Activated CD8-positive, alpha-beta memory T cell treated with anti-CD3 and anti-CD28 coated beads for 36 hours (primary cell): ENCODE measurements around the gene PPP6R3. TPM values are rescaled to one million over a fixed set of nuclear protein-coding genes. Genes with fewer than 3 reads are reported as not detected.
"Not testable (repeated sequence)": the region's sequence is repeated elsewhere in the genome, so short reads cannot be mapped to it uniquely, and the experiment has no call there.

ENCODE experiments used
- CTCF ChIA-PET: fragments of 350-600 bp; sonication (Branson Sonifier 250); formaldehyde crosslinking; loops from one replicate; lab custom pipeline; 2021; ENCODE audit warnings: antibody characterized with exemption; lab: Charles Lee
- POLR2A ChIA-PET: fragments of 350-600 bp; sonication (Branson Sonifier 250); formaldehyde crosslinking; loops from one replicate; lab custom pipeline; 2021; ENCODE audit warnings: antibody characterized with exemption; lab: Charles Lee
- total RNA-seq, 2 experiments: library from RNA; stranded (reverse); gene quantifications; one replicate each; pipeline ENCODE4 v1.2.3, GENCODE V29; 2021

Gene PPP6R3
- total RNA-seq, 2 experiments from 2014 or later = 116 to 120 TPM

- POLR2A ChIA-PET = no interaction called here
- CTCF ChIA-PET = interaction anchor here (0.6 to 1.6 kb wide), 5 partner anchors 9 to 103 kb away, joined by 3 to 5 read pairs (median 4); no protein-coding TSS in a partner anchor
Measured at GRCh38 chr11:68447015-68447801, 13.3 kb upstream of the PPP6R3 start.

- CTCF ChIA-PET = interaction anchor here (0.8 to 1.6 kb wide), 3 partner anchors 9 to 195 kb away, joined by 3 to 5 read pairs (median 4); no protein-coding TSS in a partner anchor
- POLR2A ChIA-PET = not testable (repeated sequence)
Measured at GRCh38 chr11:68447914-68448313, 12.6 kb upstream of the PPP6R3 start.

GRCh38 chr11:68448604-68449011 lies 11.9 kb upstream of the PPP6R3 start:
- POLR2A ChIA-PET = no interaction called here
- CTCF ChIA-PET = interaction anchor here (0.8 to 1.5 kb wide), 2 partner anchors 8 to 196 kb away, joined by 3 to 4 read pairs; no protein-coding TSS in a partner anchor

GRCh38 chr11:68449951-68450350 lies 10.6 kb upstream of the PPP6R3 start:
- POLR2A ChIA-PET = no interaction called here
- CTCF ChIA-PET = interaction anchor here (0.7 kb wide), 1 partner anchor 1823 kb away, joined by 3 read pairs; no protein-coding TSS in a partner anchor

- CTCF ChIA-PET = interaction anchor here (0.7 kb wide), 2 partner anchors 154 to 1824 kb away, joined by 3 read pairs; no protein-coding TSS in a partner anchor
Measured at GRCh38 chr11:68450711-68451110, 9.8 kb upstream of the PPP6R3 start.

GRCh38 chr11:68454767-68455166 lies 5.8 kb upstream of the PPP6R3 start:
- CTCF ChIA-PET = interaction anchor here (1.0 kb wide), 1 partner anchor 189 kb away, joined by 3 read pairs; no protein-coding TSS in a partner anchor
- POLR2A ChIA-PET = no interaction called here

More at GRCh38 chr11:68450711-68451110, 9.8 kb upstream of the PPP6R3 start:
- POLR2A ChIA-PET = no interaction called here

- ChIA-PET POLR2A (no interaction called here), CTCF (interaction anchor here (1.0 to 1.1 kb wide), 2 partner anchors 9 to 188 kb away, joined by 3 read pairs; no protein-coding TSS in a partner anchor)
Measured at GRCh38 chr11:68455485-68455884, 5.1 kb upstream of the PPP6R3 start.

GRCh38 chr11:68457216-68457897 lies 3.2 kb upstream of the PPP6R3 start:
- POLR2A ChIA-PET = no interaction called here
- CTCF ChIA-PET = interaction anchor here (0.6 to 1.6 kb wide), 2 partner anchors 10 to 48 kb away, joined by 3 to 4 read pairs; no protein-coding TSS in a partner anchor

GRCh38 chr11:68457898-68458249 lies 2.7 kb upstream of the PPP6R3 start:
- ChIA-PET CTCF (no interaction called here), POLR2A (no interaction called here)

GRCh38 chr11:68458340-68458739 lies 2.2 kb upstream of the PPP6R3 start:
- POLR2A ChIA-PET, CTCF ChIA-PET: not testable (repeated sequence)

- ChIA-PET CTCF (no interaction called here), POLR2A (interaction anchor here (0.6 kb wide), 2 partner anchors 44 to 138 kb away, joined by 4 to 5 read pairs; no protein-coding TSS in a partner anchor)
Measured at GRCh38 chr11:68459886-68460740, 439 bp upstream of the PPP6R3 start.

GRCh38 chr11:68461575-68461917 lies 994 bp downstream of the PPP6R3 start:
- CTCF ChIA-PET = no interaction called here
- POLR2A ChIA-PET = no interaction called here

GRCh38 chr11:68463714-68464113 lies 3.2 kb downstream of the PPP6R3 start:
- CTCF ChIA-PET = interaction anchor here (1.1 kb wide), 1 partner anchor 100 kb away, joined by 3 read pairs; no protein-coding TSS in a partner anchor

GRCh38 chr11:68467201-68467834 lies 6.8 kb downstream of the PPP6R3 start:
- CTCF ChIA-PET = no interaction called here
- POLR2A ChIA-PET = interaction anchor here (0.6 kb wide), 1 partner anchor 90 kb away, joined by 3 read pairs; no protein-coding TSS in a partner anchor

More at GRCh38 chr11:68463714-68464113, 3.2 kb downstream of the PPP6R3 start:
- POLR2A ChIA-PET = interaction anchor here (0.6 kb wide), 1 partner anchor 67 kb away, joined by 3 read pairs; no protein-coding TSS in a partner anchor

- ChIA-PET CTCF (no interaction called here), POLR2A (no interaction called here)
Measured at GRCh38 chr11:68468217-68468828, 7.8 kb downstream of the PPP6R3 start.

GRCh38 chr11:68469122-68469521 lies 8.6 kb downstream of the PPP6R3 start:
- POLR2A ChIA-PET = no interaction called here
- CTCF ChIA-PET = no interaction called here

- POLR2A ChIA-PET = no interaction called here
- CTCF ChIA-PET = no interaction called here
Measured at GRCh38 chr11:68469642-68470041, 9.1 kb downstream of the PPP6R3 start.

- ChIA-PET CTCF (no interaction called here), POLR2A (interaction anchor here (0.6 kb wide), 1 partner anchor 98 kb away, joined by 3 read pairs; no protein-coding TSS in a partner anchor)
Measured at GRCh38 chr11:68470304-68470811, 9.8 kb downstream of the PPP6R3 start.
